ENCODE results near the gene CLDN1. TPM values are rescaled to one million over a fixed set of nuclear protein-coding genes. Genes with fewer than 3 reads are reported as not detected.
"Not testable (repeated sequence)": the region's sequence is repeated elsewhere in the genome, so short reads cannot be mapped to it uniquely, and the experiment has no call there.

The CLDN1 gene
- total RNA-seq, 1 donor from 2014 or later = 195 TPM

DNA sequence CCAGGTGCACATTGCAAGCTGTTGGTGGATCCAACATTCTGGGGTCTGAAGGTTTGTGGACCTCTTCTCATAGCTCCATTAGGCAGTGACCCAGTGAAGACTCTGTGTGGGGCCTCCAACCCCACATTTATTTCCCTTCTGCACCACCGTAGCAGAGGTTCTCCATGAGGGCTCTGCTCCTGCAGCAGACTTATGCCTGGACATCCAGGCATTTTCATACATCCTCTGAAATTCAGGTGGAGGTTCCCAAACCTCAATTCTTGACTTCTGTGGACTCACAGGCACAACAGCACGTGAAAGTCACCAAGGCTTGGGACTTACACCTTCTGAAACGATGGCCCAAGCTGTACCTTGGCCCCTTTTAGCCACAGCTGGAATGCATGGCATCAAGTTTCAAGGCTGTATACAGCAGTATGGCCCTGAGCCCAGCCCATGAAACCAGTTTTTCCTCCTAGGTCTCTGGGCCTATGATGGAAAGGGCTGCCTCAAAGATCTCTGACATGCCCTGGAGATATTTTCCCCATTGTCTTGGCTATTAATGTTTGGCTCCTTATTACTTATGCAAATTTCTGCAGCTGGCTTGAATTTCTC is 30.2 kb downstream of the CLDN1 start:
- no peak for DNase-seq (ENCODE audit: low read depth)

DNA sequence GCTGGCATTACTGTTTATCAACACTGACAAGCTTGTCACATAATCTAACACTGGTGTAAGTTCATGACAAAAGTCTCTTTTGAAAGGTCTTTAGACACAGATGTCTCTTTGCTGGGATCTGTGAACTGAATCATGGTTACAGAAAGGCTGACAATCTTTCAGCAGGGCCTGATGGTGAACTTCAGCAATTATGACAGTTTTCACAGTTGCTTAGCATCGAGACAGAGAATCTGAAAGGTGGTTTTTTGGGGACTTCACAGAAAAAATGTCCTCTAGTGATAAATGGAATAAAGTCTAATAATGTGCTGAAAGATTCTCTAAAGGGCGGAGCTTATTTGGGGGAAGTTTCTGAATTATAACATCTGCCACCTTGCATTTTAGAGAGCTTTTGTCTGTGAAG is 32.3 kb downstream of the CLDN1 start:
- no peak for DNase-seq (ENCODE audit: low read depth)

DNA sequence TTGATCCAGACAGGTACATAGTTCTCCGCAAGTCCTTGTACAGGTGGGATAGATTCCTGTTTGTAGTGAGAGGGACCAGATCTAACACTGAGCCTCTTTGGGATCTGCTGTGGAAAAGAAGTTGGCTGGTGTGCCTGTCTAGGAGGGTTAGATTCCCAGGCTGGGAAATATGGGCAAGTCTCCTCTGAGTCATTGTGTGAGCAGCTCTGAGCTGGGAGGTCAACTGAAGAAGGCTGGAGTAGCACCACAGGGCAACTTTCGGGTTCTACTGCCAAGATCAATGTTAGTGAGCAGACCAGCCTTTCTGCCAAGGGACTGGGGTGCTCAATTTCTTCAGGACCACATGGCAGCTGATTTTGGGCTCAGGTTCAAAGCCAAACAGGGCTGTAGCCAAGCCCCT is 33.4 kb downstream of the CLDN1 start:
- DNase-seq (ENCODE audit: low read depth) = no peak

DNA sequence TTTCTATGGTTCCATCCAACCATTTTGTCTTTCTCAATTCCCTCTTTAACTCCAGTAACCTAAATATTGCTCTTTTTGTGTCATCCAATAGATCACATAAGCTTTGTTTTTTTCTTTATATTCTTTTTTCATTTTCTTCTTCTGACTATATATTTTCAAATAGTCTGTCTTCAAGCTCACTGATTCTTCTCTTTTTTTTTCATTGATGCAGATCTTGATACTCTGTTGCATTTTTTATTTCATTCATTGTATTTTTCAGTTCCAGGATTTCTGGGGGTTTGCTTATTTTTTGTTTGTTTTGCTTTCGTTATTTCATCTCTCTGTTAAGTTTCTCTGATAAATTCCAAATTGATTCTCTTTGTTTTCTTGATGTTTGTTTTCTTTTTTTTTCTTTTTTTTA is 36.2 kb downstream of the CLDN1 start:
- DNase-seq (ENCODE audit: low read depth) = no peak

DNA sequence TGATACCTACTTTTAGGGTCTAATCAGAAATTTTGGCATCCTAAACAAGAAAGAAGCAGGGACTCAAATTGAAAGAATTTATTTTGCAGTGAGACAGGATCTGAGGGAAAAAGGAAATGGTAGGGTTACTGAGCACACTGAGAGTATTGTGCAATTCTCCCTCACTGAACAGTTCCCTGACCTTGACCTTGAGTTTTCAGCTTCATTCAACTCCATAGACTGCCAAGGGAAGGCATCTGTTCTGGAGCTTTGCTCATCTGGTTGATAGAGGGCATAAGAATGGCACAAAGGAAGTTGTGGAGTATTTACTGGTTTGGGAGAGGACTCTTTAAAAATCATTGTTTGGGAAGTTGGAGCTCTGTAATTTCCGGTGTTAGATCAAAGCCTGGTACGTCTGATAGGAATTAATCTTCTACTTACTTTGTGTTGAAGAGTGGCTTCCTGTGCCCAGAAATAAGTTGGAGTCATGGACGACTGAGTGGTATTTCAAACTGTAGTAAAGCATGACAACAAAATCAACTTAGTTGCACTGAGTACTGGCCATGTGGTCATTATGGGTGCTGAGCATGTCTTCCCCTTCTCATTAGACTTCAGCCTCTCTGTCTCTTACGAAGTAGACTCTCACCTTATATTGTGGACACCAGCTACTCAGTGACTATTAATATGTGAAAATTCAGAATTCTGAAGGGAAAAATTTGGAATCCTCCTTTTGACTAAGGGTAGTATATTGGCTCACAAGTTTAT is 40.8 kb downstream of the CLDN1 start:
- peak; percentile 87 for DNase-seq (ENCODE audit: low read depth)

DNA sequence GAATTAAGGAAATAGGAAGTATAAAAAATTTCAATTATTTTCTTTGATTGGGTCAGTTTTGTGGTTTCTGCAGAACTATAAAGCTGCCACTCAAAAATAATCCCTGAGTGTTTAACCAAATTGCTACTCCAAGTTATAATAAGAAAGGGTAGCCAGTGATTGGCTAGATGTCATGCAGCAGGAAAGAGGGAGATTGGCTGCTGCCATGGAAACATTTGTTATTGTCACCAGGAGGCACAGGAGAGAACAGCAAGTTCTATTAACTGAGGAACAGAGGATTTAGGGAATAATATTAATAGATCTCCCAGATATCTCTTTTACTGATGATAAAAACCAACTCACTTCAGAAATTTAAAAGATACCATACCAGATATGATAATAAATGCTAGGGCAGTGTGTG is 42.6 kb downstream of the CLDN1 start:
- DNase-seq (ENCODE audit: low read depth) = no peak

DNA sequence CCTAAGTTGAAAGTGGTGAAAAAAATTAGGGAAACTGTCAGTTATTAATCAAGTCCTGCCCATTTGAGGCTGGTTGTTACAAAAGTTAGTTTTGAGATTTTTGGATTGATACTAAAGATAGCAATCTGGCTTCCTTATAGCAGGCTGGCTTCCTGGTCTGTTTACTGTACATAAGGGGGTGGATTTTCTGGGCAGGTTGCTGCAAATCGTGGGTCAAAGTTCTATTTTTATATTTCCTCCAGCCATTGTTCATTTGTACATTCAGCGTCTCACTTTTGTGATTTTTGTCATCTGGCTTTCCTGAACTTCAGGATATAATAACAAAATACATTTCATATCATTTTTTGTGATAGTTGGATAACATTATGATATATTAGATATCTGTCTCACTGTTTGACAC is 49.5 kb downstream of the CLDN1 start:
- DNase-seq (ENCODE audit: low read depth) = no peak

DNA sequence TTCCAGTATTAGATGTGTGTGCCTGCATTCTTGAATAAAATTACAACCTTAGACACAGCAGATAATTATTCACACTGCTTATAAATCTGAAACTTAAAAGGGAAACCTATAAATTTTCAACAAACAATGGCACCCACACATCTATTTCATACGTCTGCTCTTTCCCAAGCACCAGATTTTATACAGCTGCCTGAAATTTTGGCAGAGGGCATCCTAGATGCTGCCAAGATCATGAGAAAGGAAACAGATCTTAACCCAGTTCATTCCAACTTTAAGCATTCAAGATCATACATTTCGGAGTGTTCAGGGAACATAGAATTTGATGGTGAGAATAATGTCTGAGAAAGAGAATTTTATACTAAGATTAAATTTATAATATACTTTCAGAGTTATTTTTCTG is 53.1 kb downstream of the CLDN1 start:
- DNase-seq (ENCODE audit: low read depth) = no peak

DNA sequence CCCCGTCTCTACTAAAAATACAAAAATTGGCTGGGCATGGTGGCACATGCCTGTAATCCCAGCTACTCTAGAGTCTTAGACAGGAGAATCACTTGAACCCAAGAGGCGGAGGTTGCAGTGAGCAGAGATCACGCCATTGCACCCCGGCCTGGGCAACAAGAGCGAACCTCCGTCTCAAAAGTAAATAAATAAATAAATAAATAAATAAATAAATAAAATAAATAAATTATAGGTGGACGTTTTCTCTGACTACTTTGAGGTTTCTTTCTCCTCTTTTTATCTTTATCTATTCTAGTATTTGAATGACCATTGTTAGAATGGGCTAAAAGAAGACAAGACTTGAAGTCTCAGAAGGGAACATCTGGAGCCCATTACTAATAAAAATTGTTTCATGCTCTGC is 54.8 kb downstream of the CLDN1 start:
- not testable (repeated sequence) for DNase-seq (ENCODE audit: low read depth)

DNA sequence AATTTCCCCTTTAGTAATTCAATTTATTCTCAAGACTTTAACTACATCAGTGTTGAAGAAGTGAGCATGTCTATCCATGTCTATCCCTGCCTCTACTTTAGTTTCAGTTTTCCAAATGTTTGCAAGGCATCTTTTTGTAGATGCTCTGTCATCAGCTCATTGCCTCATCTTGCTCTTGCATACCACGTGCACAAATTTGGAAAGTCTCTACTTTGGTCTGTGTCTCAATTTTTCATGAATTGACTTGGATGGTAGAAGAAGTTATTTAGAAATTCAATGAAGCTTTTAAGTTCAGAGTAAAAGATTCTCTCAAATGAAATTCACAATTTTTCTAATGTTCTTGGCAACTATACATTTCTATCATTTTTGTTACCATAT is 55.3 kb downstream of the CLDN1 start:
- no peak for DNase-seq (ENCODE audit: low read depth)

DNA sequence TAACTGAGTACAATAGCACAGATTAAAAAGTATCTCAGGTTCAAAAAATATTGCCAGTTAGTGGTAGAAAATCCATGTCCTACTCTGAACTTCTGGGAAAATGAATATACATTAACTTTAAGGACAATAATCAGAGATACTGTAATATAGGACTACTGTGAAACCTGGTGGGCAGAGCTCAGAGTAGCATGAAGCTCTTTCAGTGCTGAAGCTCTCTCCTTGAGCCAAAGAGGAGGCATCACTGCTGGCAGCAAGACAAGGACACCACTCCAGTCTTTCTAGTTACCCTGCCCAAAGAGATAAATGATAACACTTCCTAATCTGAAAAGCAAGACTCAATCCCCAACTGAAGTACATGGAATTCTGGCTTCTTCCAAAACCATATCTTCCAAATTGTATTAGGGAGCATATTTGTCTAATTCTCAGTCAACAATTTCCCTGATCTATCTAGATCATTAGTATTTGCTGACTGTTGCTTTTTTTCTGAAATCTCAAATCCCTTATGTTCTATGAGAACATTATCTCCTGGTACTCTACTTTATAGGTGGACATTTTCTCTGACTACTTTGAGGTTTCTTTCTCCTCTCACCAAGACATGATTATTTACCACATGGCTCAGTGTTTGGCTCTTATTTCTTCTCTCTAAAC is 55.9 kb downstream of the CLDN1 start:
- no peak for DNase-seq (ENCODE audit: low read depth)

DNA sequence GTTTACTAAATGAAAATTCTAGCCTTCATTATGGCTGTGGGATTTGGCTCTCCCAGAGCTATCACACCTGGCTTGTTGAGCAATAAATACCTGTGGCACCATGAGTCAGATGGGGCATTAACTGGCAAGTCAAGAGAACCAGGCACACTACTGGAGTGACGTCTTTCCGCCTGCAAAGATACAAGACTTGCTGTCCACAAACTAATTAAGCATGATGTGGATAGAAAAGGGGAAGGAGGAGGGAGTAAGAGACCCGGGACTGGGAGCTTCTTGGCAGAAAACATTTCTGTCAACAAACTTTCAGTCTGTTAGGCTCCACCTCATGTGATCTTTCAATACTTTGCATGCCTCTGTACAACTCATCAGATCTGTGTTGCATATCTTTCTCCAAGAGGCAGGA is 56.5 kb downstream of the CLDN1 start:
- DNase-seq (ENCODE audit: low read depth) = peak; percentile 93

DNA sequence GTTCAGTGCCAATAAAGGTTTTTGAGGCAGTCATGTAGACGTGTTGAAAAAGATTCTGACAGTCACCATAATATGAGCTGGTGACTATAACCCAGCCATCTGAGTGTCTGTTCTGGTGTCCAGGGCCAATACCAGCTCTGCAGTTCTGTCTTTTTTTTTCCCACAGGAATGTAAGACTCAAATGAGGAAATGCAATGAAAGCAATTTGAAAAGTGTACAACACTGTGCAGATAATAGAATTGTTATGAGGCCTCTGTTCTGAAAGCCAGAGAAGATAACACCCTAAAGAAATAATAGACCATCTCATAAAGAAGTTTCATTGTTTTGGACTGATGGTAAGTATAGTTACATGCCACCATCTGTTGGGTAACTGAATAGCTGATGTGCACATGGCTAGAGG is 57.1 kb downstream of the CLDN1 start:
- DNase-seq (ENCODE audit: low read depth) = no peak

DNA sequence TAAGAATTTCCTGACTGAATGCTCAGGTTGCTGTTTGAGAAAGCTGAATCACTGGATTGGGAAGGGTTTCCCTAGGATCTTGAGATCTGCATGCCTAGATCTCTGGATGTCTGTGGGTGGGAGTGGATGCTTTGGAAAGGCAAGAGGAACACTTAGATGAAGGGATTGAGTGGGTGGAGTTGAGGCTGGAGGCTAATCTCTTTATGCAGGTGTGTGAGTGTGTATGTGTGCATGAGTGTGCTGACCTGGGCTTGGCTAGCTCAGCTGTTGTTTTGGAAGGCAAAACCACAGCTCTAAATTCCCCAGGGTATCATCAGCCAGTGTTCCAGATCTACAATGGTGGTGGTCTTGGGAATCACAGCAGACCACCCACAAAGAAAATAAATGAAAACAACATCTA is 60.5 kb downstream of the CLDN1 start:
- peak; percentile 43 for DNase-seq (ENCODE audit: low read depth)

DNA sequence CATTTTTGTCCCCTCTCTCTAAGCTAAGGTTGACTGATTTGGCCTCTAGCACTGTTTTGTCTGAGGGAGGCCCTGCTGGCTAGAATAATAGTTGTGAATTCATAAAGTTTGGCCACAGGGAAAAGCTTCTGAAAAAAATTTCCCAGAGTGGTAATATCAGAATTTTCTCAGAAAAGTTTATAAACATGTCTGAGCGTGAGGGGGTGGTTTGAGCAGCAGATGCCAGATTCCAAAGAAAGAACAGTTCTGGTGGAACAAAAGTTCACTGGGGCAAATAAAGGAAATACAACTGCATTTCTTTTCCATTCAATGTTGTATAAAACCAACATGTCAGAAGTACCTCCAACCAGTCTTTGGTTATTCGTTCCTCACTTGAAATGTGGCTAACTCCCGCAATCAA is 61.2 kb downstream of the CLDN1 start:
- DNase-seq (ENCODE audit: low read depth) = peak; percentile 25

DNA sequence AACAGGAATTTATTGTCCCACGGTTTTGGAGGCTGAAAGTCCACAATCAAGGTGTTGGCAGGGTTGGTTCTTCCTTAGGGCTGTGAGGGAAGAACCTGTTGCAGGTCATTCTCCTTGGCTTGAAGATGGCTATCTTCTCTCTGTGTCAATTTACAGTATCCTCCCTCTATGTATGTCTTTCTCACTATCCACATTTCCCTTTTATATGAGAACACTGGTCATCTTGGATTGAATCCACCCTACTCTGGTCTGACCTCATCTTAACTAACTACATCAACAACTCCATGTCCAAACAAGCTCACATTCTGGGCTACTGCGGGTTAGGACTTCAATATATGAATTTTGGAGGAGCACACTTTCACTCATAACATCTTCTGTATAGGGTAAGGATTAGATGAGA is 61.9 kb downstream of the CLDN1 start:
- DNase-seq (ENCODE audit: low read depth) = no peak

DNA sequence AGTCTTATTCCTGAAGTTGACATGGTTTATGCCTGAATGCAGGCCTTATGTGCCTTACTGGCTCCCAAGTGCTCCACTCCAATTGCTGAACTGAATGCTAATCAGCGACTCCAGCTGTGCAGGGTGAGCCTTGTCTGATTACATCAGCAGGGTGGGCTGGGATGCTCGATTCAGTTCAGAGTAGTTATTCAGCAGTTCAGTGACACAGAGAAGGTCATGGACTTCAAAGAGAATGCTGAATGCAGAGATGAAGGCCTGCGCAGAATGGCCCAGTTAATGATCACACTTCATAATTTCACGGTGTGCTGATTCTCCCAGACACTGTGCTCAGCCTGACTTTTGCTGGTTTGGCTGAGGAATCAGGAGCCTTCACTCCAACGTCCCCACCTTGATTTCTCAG is 63.6 kb downstream of the CLDN1 start:
- peak; percentile 92 for DNase-seq (ENCODE audit: low read depth)

Other genes starting within 250 kb of the CLDN1 start
- gene P3H2, start 201.5 kb downstream of the CLDN1 start, total RNA-seq = 101 and 240 TPM in 2 replicates
- 30.2 and 41.8 TPM in 2 replicates for gene CLDN16, start 65.7 kb upstream of the CLDN1 start, total RNA-seq
- not detected in 2 replicates for gene TMEM207, start 127.5 kb upstream of the CLDN1 start, total RNA-seq
- gene IL1RAP, start 191.6 kb upstream of the CLDN1 start, total RNA-seq = 11.3 and 16.1 TPM in 2 replicates